Left lung (tissue), 10 donors: ENCODE measurements around the gene TMEM52B. TPM values are rescaled to one million over a fixed set of nuclear protein-coding genes. Genes with fewer than 3 reads are reported as not detected.
A peak's percentile ranks its signal among the peaks of the same experiment; 100 is the strongest.

Experiments
- ATAC-seq: fragments of 200-7000 bp; cut with Tn5 transposase; one replicate; pipeline ENCODE4 v1.9.1; 2020; ENCODE audit warnings: moderate library complexity
- DNase-seq, 4 donors: peaks; one replicate each; pipeline ENCODE4 v3.0.0-alpha.2; 2013 to 2020
- H3K27ac ChIP-seq, 2 donors: fragments of 200-600 bp; sonication (generic) in 1 of 2; one replicate each; pipeline versions ENCODE4 v1.5.0 to v1.8.0; 2020 to 2021
- H3K27me3 ChIP-seq, 2 donors: fragments of 200-600 bp; sonication (generic) in 1 of 2; one replicate each; pipeline versions ENCODE4 v1.5.0 to v1.8.0; 2020 to 2021
- H3K36me3 ChIP-seq, 2 donors: fragments of 200-600 bp; sonication (generic) in 1 of 2; one replicate each; pipeline versions ENCODE4 v1.5.0 to v1.8.0; 2020 to 2021
- H3K4me1 ChIP-seq, 2 donors: fragments of 200-600 bp; one replicate each; pipeline ENCODE4 v1.8.0; 2021
- H3K4me3 ChIP-seq, 2 donors: fragments of 200-600 bp; sonication (generic) in 1 of 2; one replicate each; pipeline versions ENCODE4 v1.5.0 to v1.8.0; 2020 to 2021; ENCODE audit warnings: mild to moderate bottlenecking in 1 of 2
- H3K9me3 ChIP-seq, 2 donors: fragments of 200-600 bp; sonication (generic) in 1 of 2; one replicate each; pipeline versions ENCODE4 v1.5.0 to v1.8.0; 2020 to 2021
- CTCF ChIP-seq, 2 donors: fragments of 200-600 bp; sonication (generic) in 1 of 2; IDR thresholded peaks; one replicate each; pipeline versions ENCODE4 v1.5.0 to v1.8.0; 2021; ENCODE audit warnings: antibody characterized with exemption in 2 of 2
- intact Hi-C, 2 donors: fragments of 100-400 bp; cut with DNase I; formaldehyde crosslinking; loops; one replicate each; pipeline versions ENCODE4 v1.11.2 to v1.14.2; 2022
- polyA plus RNA-seq, 6 donors: library from polyadenylated mRNA; unstranded; fragments of 120-200 nt; gene quantifications; one replicate each; pipeline ENCODE4 v1.2.1, GENCODE V29; 2013; ENCODE audit not compliant: insufficient read length in 6 of 6
- total RNA-seq, 2 donors: library from RNA; stranded (reverse); fragmentation: NEBNext Ultra II Directional; extraction: Animal tissue kit (Norgen Biotek cat#: 25700); gene quantifications; one replicate each; pipeline ENCODE4 v1.2.1, GENCODE V29; 2021
- donor health status: DM: no; HTN: yes; CAD: no.
- donor health status: DM: no; HTN: no; CAD: no.

The TMEM52B gene
- total and polyA plus RNA-seq, 8 donors, result 0.31 to 2.0 (median 0.63) TPM

GRCh38 chr12:10136637-10137205 lies 42.1 kb upstream of the TMEM52B start:
- Histone ChIP-seq H3K27me3 (no peaks in the 10 kb centered on the region), H3K9me3 (no peaks in the 10 kb centered on the region), H3K27ac (no peak overlapping the region), H3K4me3 (no peak overlapping the region), H3K4me1 (peaks cover 0 to 17% of the 10 kb centered on the region in 2 donors), H3K36me3 (no peaks in the 10 kb centered on the region)
- intact Hi-C loops, result no loop called here
- DNase-seq, result no peak
- ATAC-seq, result no peak
- TF ChIP-seq CTCF (IDR thresholded peaks at IDR 0.05), result no peak

GRCh38 chr12:10140001-10140400 lies 38.8 kb upstream of the TMEM52B start:
- ATAC-seq (peak; percentile 81), DNase-seq (peak in 2 of 4 donors; percentile 24 to 54)
- Histone ChIP-seq H3K36me3 (no peaks in the 10 kb centered on the region), H3K4me3 (no peak overlapping the region), H3K4me1 (peaks cover 0 to 12% of the 10 kb centered on the region in 2 donors), H3K27me3 (no peaks in the 10 kb centered on the region), H3K9me3 (no peaks in the 10 kb centered on the region), H3K27ac (no peak overlapping the region)
- peak; percentile 48 to 50 for TF ChIP-seq CTCF (IDR thresholded peaks at IDR 0.05)
- intact Hi-C loops, result no loop called here

- Histone ChIP-seq H3K4me1 (peaks cover 0 to 12% of the 10 kb centered on the region in 2 donors), H3K9me3 (no peaks in the 10 kb centered on the region), H3K36me3 (no peaks in the 10 kb centered on the region), H3K27me3 (no peaks in the 10 kb centered on the region), H3K4me3 (no peak overlapping the region), H3K27ac (no peak overlapping the region)
- DNase-seq (no peak), ATAC-seq (no peak)
- intact Hi-C loops, result no loop called here
- TF ChIP-seq CTCF (IDR thresholded peaks at IDR 0.05), result no peak
Measured at GRCh38 chr12:10142976-10143589, 35.7 kb upstream of the TMEM52B start.

- intact Hi-C loops, result no loop called here
- Histone ChIP-seq H3K36me3 (no peaks in the 10 kb centered on the region), H3K4me1 (peaks cover 0 to 4% of the 10 kb centered on the region in 2 donors), H3K4me3 (no peak overlapping the region), H3K27me3 (no peaks in the 10 kb centered on the region), H3K27ac (no peak overlapping the region), H3K9me3 (no peaks in the 10 kb centered on the region)
- no peak for TF ChIP-seq CTCF (IDR thresholded peaks at IDR 0.05)
- ATAC-seq (no peak), DNase-seq (no peak)
Measured at GRCh38 chr12:10147714-10148403, 31.0 kb upstream of the TMEM52B start.

- no peaks in the 10 kb centered on the region for H3K27me3 ChIP-seq
- intact Hi-C loops, result loop anchor here in 1 of 2 donors (5.0 kb wide), 1 partner anchor 41 kb away; no protein-coding TSS in a partner anchor
- TF ChIP-seq CTCF (IDR thresholded peaks at IDR 0.05), result no peak
- H3K4me1 ChIP-seq, result peaks cover 0 to 25% of the 10 kb centered on the region in 2 donors
- DNase-seq, result no peak
- no peak for ATAC-seq
- no peak overlapping the region for H3K27ac ChIP-seq
- no peaks in the 10 kb centered on the region for H3K36me3 ChIP-seq
- no peaks in the 10 kb centered on the region for H3K9me3 ChIP-seq
- no peak overlapping the region for H3K4me3 ChIP-seq
Measured at GRCh38 chr12:10151621-10152020, 27.2 kb upstream of the TMEM52B start.
